GM12873 (cell line): ENCODE measurements around the gene C6orf62.

ENCODE experiments used
- CTCF ChIP-seq: IDR thresholded peaks from 2 replicates; pipeline ENCODE4 v1.5.1; 2012; ENCODE audit warnings: low read depth, mild to moderate bottlenecking, moderate library complexity, low read length, control low read depth; ENCODE audit not compliant: insufficient read depth; ENCODE audit errors: missing control alignments

C6orf62 gene

GRCh38 chr6:24744911-24745310, 26.0 kb upstream of the C6orf62 start:
- no peak for TF ChIP-seq CTCF

GRCh38 chr6:24743944-24744335, 25.0 kb upstream of the C6orf62 start:
- TF ChIP-seq CTCF = no peak

- TF ChIP-seq CTCF = no peak
Observed at GRCh38 chr6:24743265-24743943, 24.4 kb upstream of the C6orf62 start.

GRCh38 chr6:24742216-24742738, 23.3 kb upstream of the C6orf62 start:
- no peak for TF ChIP-seq CTCF

- no peak for TF ChIP-seq CTCF
Observed at GRCh38 chr6:24740861-24741260, 21.9 kb upstream of the C6orf62 start.

- no peak for TF ChIP-seq CTCF
Observed at GRCh38 chr6:24738741-24739140, 19.8 kb upstream of the C6orf62 start.

- TF ChIP-seq CTCF = no peak
Observed at GRCh38 chr6:24734166-24734565, 15.2 kb upstream of the C6orf62 start.
